Type B pancreatic cell (in vitro differentiated cells): ENCODE results near the gene NKAIN2. TPM values are rescaled to one million over a fixed set of nuclear protein-coding genes. Genes with fewer than 3 reads are reported as not detected.
"Not testable (repeated sequence)": the region's sequence is repeated elsewhere in the genome, so short reads cannot be mapped to it uniquely, and the experiment has no call there.

Source experiments
- DNase-seq: peaks from one replicate; pipeline ENCODE4 v3.0.0; 2021; ENCODE audit warnings: mixed read lengths; ENCODE audit not compliant: unreplicated experiment; ENCODE audit errors: extremely low spot score
- H3K27ac Mint-ChIP-seq: 2 replicates; pipeline ENCODE4 v1.8.0; 2021; ENCODE audit warnings: mild to moderate bottlenecking, mixed read lengths
- H3K27me3 Mint-ChIP-seq: 2 replicates; pipeline ENCODE4 v1.8.0; 2021; ENCODE audit warnings: mixed read lengths
- H3K36me3 Mint-ChIP-seq: 2 replicates; pipeline ENCODE4 v1.8.0; 2021; ENCODE audit warnings: mixed read lengths
- H3K4me1 Mint-ChIP-seq: one replicate; pipeline ENCODE4 v1.8.0; 2021; ENCODE audit warnings: mixed read lengths; ENCODE audit not compliant: unreplicated experiment
- H3K4me3 Mint-ChIP-seq: 2 replicates; pipeline ENCODE4 v1.8.0; 2021; ENCODE audit warnings: mild to moderate bottlenecking, mixed read lengths
- H3K9me3 Mint-ChIP-seq: 2 replicates; pipeline ENCODE4 v1.8.0; 2021; ENCODE audit warnings: mixed read lengths
- CTCF ChIP-seq: fragments of 200-600 bp; sonication (generic); conservative IDR thresholded peaks from 2 replicates; pipeline ENCODE4 v1.5.0; 2021; ENCODE audit warnings: antibody characterized with exemption, mild to moderate bottlenecking
- total RNA-seq: library from RNA; stranded (reverse); gene quantifications from 2 replicates; pipeline ENCODE4 v1.2.1, GENCODE V29; 2021; ENCODE audit warnings: low replicate concordance

NKAIN2 gene
- total RNA-seq, 1 donor from 2014 or later: 1.7 TPM

DNA sequence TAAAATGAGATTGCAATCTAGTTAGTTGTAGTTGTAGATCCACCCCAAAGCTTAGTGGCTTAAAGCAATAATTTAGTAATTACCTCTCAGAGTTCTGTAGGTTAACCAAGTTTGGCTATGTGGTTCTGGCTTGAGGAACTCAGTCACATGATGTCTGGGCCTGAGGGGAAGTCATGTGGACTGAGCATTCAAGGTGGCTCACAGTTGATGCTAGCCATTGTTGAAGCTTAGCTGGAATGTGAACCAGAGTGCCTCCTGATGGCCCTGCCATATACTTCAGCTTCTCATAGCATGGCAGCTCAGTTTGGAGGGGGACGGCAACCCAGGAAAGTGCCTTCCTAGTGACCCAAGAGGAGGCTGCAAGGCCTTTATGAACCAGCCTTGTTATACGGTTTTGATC lies 895.4 kb downstream of the NKAIN2 start:
- no peaks in the 10 kb centered on the region for H3K9me3 Mint-ChIP-seq
- DNase-seq: no peak
- H3K4me1 Mint-ChIP-seq: no peaks in the 10 kb centered on the region

DNA sequence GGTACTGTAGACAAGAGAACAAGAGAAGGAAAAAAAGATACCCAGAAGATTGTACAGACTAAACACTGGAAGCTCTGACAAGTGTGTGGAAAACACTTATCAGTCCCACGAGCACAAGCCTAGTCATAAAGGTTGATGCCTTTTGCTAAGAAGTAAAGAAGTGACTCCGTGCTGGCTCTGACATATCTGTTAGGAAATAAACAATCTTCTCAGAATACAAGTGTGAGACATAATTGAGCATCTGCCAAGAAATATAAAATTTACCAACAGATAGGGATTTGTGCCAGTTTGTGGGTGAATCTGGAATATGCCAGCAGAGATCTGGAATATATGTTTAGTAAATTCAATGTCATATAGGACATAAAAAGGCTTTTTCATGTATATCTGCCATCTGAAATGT lies 899.9 kb downstream of the NKAIN2 start:
- H3K36me3 Mint-ChIP-seq: no peaks in the 10 kb centered on the region
- no peak for TF ChIP-seq CTCF
- no peaks in the 10 kb centered on the region for H3K4me1 Mint-ChIP-seq

More for the DNA sequence above, 895.4 kb downstream of the NKAIN2 start:
- no peak overlapping the region for H3K27ac Mint-ChIP-seq
- no peaks in the 10 kb centered on the region for H3K27me3 Mint-ChIP-seq
- H3K4me3 Mint-ChIP-seq: no peak overlapping the region
- H3K36me3 Mint-ChIP-seq: no peaks in the 10 kb centered on the region
- no peak for TF ChIP-seq CTCF

DNA sequence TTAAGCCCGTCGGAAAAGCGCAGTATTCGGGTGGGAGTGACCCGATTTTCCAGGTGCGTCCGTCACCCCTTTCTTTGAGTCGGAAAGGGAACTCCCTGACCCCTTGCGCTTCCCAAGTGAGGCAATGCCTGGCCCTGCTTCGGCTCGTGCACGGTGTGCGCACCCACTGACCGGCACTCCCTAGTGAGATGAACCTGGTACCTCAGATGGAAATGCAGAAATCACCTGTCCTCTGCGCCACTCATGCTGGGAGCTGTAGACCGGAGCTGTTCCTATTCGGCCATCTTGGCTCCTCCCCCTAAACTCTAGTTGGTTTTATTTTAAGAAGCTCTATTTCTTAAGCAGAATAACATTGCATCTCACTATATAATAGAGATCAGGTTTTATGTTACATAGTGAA lies 908.9 kb downstream of the NKAIN2 start:
- H3K36me3 Mint-ChIP-seq, DNase-seq: not testable (repeated sequence)

More for the DNA sequence above, 899.9 kb downstream of the NKAIN2 start:
- Mint-ChIP-seq H3K4me3 (no peak overlapping the region), H3K27me3 (no peaks in the 10 kb centered on the region), H3K9me3 (no peaks in the 10 kb centered on the region), H3K27ac (no peak overlapping the region)
- no peak for DNase-seq

GRCh38 chr6:124714728-124715127 lies 911.1 kb downstream of the NKAIN2 start:
- no peak for TF ChIP-seq CTCF
- H3K27ac Mint-ChIP-seq: no peak overlapping the region
- H3K4me3 Mint-ChIP-seq: no peak overlapping the region
- H3K9me3 Mint-ChIP-seq: no peaks in the 10 kb centered on the region
- no peaks in the 10 kb centered on the region for H3K36me3 Mint-ChIP-seq
- no peak for DNase-seq
- peaks cover 4% of the 10 kb centered on the region for H3K27me3 Mint-ChIP-seq
- no peaks in the 10 kb centered on the region for H3K4me1 Mint-ChIP-seq

More for the DNA sequence above, 908.9 kb downstream of the NKAIN2 start:
- not testable (repeated sequence) for H3K4me1 Mint-ChIP-seq, H3K27ac Mint-ChIP-seq, H3K9me3 Mint-ChIP-seq, H3K27me3 Mint-ChIP-seq, H3K4me3 Mint-ChIP-seq

DNA sequence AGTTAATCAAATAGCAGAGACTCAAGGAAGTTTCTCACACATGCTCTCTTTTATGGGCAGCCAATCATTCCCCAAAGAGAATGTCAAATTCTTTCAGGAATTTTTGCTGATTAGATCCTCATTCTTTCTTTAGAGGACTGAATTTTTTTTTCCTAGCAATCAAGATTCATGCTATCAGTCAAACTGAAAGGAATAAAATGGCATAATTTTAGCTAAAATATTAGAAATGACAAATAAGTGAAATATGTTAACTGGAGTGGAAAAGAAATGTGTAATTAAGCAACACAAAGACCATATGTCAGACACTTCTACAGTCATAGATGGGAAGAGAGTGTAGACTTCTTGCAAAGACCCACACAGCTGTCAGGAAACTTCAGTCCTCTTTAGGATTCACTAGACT lies 916.2 kb downstream of the NKAIN2 start:
- H3K4me3 Mint-ChIP-seq: no peak overlapping the region
- no peak for TF ChIP-seq CTCF
- H3K4me1 Mint-ChIP-seq: no peaks in the 10 kb centered on the region
- H3K36me3 Mint-ChIP-seq: no peaks in the 10 kb centered on the region
- no peaks in the 10 kb centered on the region for H3K9me3 Mint-ChIP-seq
- DNase-seq: no peak
- H3K27me3 Mint-ChIP-seq: peaks cover 4% of the 10 kb centered on the region
- H3K27ac Mint-ChIP-seq: no peak overlapping the region

DNA sequence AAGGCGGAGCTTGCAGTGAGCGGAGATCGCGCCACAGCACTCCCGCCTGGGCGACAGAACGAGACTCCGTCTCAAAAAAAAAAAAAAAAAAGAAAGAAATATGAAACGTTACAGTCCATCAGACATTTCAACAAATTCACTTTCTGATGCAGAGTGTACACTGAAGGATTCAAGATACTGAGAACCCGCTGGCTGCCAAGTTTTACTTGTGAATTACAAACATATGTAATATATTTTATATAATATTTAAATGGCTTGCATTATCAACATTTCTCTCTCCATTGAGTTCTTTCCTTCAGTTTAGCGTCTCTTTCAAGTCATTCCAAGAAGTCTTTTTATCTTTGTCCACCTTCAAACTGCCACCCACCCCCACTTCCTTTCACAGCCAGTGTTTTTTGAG lies 917.7 kb downstream of the NKAIN2 start:
- Mint-ChIP-seq H3K36me3 (no peaks in the 10 kb centered on the region), H3K9me3 (no peaks in the 10 kb centered on the region), H3K4me3 (no peak overlapping the region), H3K27ac (no peak overlapping the region), H3K4me1 (no peaks in the 10 kb centered on the region), H3K27me3 (no peaks in the 10 kb centered on the region)
- no peak for TF ChIP-seq CTCF
- no peak for DNase-seq
